ENCODE results near the gene PRAMEF20.
"Not testable (repeated sequence)": the region's sequence is repeated elsewhere in the genome, so short reads cannot be mapped to it uniquely, and the experiment has no call there.

Gene PRAMEF20

GRCh38 chr1:13410150-13410549, at the start of gene PRAMEF20:
PRAMEF20 (plus strand) TSS chr1:13410450; CDS start chr1:13416355, 5,905 bp downstream.
- H3K27ac Mint-ChIP-seq; H3K9me3 Mint-ChIP-seq; H3K36me3 Mint-ChIP-seq (ENCODE audit: low read depth); H3K4me1 Mint-ChIP-seq (ENCODE audit: low read depth); H3K27me3 Mint-ChIP-seq (ENCODE audit: low read depth); H3K4me3 Mint-ChIP-seq: not testable (repeated sequence)

GRCh38 chr1:13362364-13362763, 47.9 kb upstream of the PRAMEF20 start:
- H3K9me3 Mint-ChIP-seq; H3K4me3 Mint-ChIP-seq; H3K27me3 Mint-ChIP-seq (ENCODE audit: low read depth); H3K36me3 Mint-ChIP-seq (ENCODE audit: low read depth); H3K4me1 Mint-ChIP-seq (ENCODE audit: low read depth); H3K27ac Mint-ChIP-seq: not testable (repeated sequence)

GRCh38 chr1:13364928-13365327, 45.3 kb upstream of the PRAMEF20 start:
- not testable (repeated sequence) for H3K27me3 Mint-ChIP-seq (ENCODE audit: low read depth); H3K27ac Mint-ChIP-seq; H3K9me3 Mint-ChIP-seq; H3K4me1 Mint-ChIP-seq (ENCODE audit: low read depth); H3K4me3 Mint-ChIP-seq; H3K36me3 Mint-ChIP-seq (ENCODE audit: low read depth)

GRCh38 chr1:13366536-13366935, 43.7 kb upstream of the PRAMEF20 start:
- H3K9me3 Mint-ChIP-seq; H3K4me3 Mint-ChIP-seq; H3K27me3 Mint-ChIP-seq (ENCODE audit: low read depth); H3K36me3 Mint-ChIP-seq (ENCODE audit: low read depth); H3K27ac Mint-ChIP-seq; H3K4me1 Mint-ChIP-seq (ENCODE audit: low read depth): not testable (repeated sequence)

- not testable (repeated sequence) for H3K4me3 Mint-ChIP-seq; H3K4me1 Mint-ChIP-seq (ENCODE audit: low read depth); H3K9me3 Mint-ChIP-seq; H3K27ac Mint-ChIP-seq; H3K27me3 Mint-ChIP-seq (ENCODE audit: low read depth); H3K36me3 Mint-ChIP-seq (ENCODE audit: low read depth)
Measured at GRCh38 chr1:13368544-13368943, 41.7 kb upstream of the PRAMEF20 start.

GRCh38 chr1:13378983-13379382, 31.3 kb upstream of the PRAMEF20 start:
- not testable (repeated sequence) for H3K36me3 Mint-ChIP-seq (ENCODE audit: low read depth); H3K9me3 Mint-ChIP-seq; H3K4me1 Mint-ChIP-seq (ENCODE audit: low read depth); H3K4me3 Mint-ChIP-seq; H3K27ac Mint-ChIP-seq; H3K27me3 Mint-ChIP-seq (ENCODE audit: low read depth)

- H3K4me3 Mint-ChIP-seq; H3K4me1 Mint-ChIP-seq (ENCODE audit: low read depth); H3K36me3 Mint-ChIP-seq (ENCODE audit: low read depth); H3K27ac Mint-ChIP-seq; H3K27me3 Mint-ChIP-seq (ENCODE audit: low read depth); H3K9me3 Mint-ChIP-seq: not testable (repeated sequence)
Measured at GRCh38 chr1:13380380-13380779, 29.9 kb upstream of the PRAMEF20 start.

- H3K27ac Mint-ChIP-seq; H3K27me3 Mint-ChIP-seq (ENCODE audit: low read depth); H3K4me1 Mint-ChIP-seq (ENCODE audit: low read depth); H3K36me3 Mint-ChIP-seq (ENCODE audit: low read depth); H3K9me3 Mint-ChIP-seq; H3K4me3 Mint-ChIP-seq: not testable (repeated sequence)
Measured at GRCh38 chr1:13389332-13389731, 20.9 kb upstream of the PRAMEF20 start, which contains the start of gene PRAMEF17. PRAMEF17 (plus strand) TSS chr1:13389632; CDS start chr1:13389658, 26 bp downstream.

GRCh38 chr1:13393004-13393403, 17.2 kb upstream of the PRAMEF20 start:
- not testable (repeated sequence) for H3K9me3 Mint-ChIP-seq; H3K4me1 Mint-ChIP-seq (ENCODE audit: low read depth); H3K27me3 Mint-ChIP-seq (ENCODE audit: low read depth); H3K36me3 Mint-ChIP-seq (ENCODE audit: low read depth); H3K4me3 Mint-ChIP-seq; H3K27ac Mint-ChIP-seq

GRCh38 chr1:13394761-13395160, 15.5 kb upstream of the PRAMEF20 start:
- not testable (repeated sequence) for H3K4me1 Mint-ChIP-seq (ENCODE audit: low read depth); H3K9me3 Mint-ChIP-seq; H3K4me3 Mint-ChIP-seq; H3K36me3 Mint-ChIP-seq (ENCODE audit: low read depth); H3K27me3 Mint-ChIP-seq (ENCODE audit: low read depth); H3K27ac Mint-ChIP-seq

GRCh38 chr1:13395311-13395710, 14.9 kb upstream of the PRAMEF20 start:
- not testable (repeated sequence) for H3K4me3 Mint-ChIP-seq; H3K9me3 Mint-ChIP-seq; H3K36me3 Mint-ChIP-seq (ENCODE audit: low read depth); H3K27ac Mint-ChIP-seq; H3K27me3 Mint-ChIP-seq (ENCODE audit: low read depth); H3K4me1 Mint-ChIP-seq (ENCODE audit: low read depth)

GRCh38 chr1:13407811-13408210, 2.4 kb upstream of the PRAMEF20 start:
- H3K9me3 Mint-ChIP-seq: no peaks in the 10 kb centered on the region
- H3K27ac Mint-ChIP-seq: no peak overlapping the region
- no peaks in the 10 kb centered on the region for H3K4me1 Mint-ChIP-seq (ENCODE audit: low read depth)
- no peak overlapping the region for H3K4me3 Mint-ChIP-seq
- no peaks in the 10 kb centered on the region for H3K36me3 Mint-ChIP-seq (ENCODE audit: low read depth)
- H3K27me3 Mint-ChIP-seq (ENCODE audit: low read depth): no peaks in the 10 kb centered on the region

GRCh38 chr1:13430495-13430894, 20.2 kb downstream of the PRAMEF20 start:
- no peaks in the 10 kb centered on the region for H3K4me1 Mint-ChIP-seq (ENCODE audit: low read depth)
- H3K27me3 Mint-ChIP-seq (ENCODE audit: low read depth): no peaks in the 10 kb centered on the region
- H3K4me3 Mint-ChIP-seq: no peak overlapping the region
- no peak overlapping the region for H3K27ac Mint-ChIP-seq
- H3K36me3 Mint-ChIP-seq (ENCODE audit: low read depth): no peaks in the 10 kb centered on the region
- no peaks in the 10 kb centered on the region for H3K9me3 Mint-ChIP-seq

- Mint-ChIP-seq H3K4me3 (no peak overlapping the region), H3K27me3 (ENCODE audit: low read depth) (no peaks in the 10 kb centered on the region), H3K9me3 (no peaks in the 10 kb centered on the region), H3K4me1 (ENCODE audit: low read depth) (no peaks in the 10 kb centered on the region), H3K36me3 (ENCODE audit: low read depth) (no peaks in the 10 kb centered on the region), H3K27ac (no peak overlapping the region)
Measured at GRCh38 chr1:13432251-13432650, 22.0 kb downstream of the PRAMEF20 start.

- H3K4me3 Mint-ChIP-seq; H3K36me3 Mint-ChIP-seq (ENCODE audit: low read depth); H3K9me3 Mint-ChIP-seq; H3K27ac Mint-ChIP-seq; H3K27me3 Mint-ChIP-seq (ENCODE audit: low read depth); H3K4me1 Mint-ChIP-seq (ENCODE audit: low read depth): not testable (repeated sequence)
Measured at GRCh38 chr1:13433694-13434358, 23.6 kb downstream of the PRAMEF20 start.

GRCh38 chr1:13435458-13435857, 25.2 kb downstream of the PRAMEF20 start:
- H3K4me1 Mint-ChIP-seq (ENCODE audit: low read depth): no peaks in the 10 kb centered on the region
- no peaks in the 10 kb centered on the region for H3K27me3 Mint-ChIP-seq (ENCODE audit: low read depth)
- no peaks in the 10 kb centered on the region for H3K36me3 Mint-ChIP-seq (ENCODE audit: low read depth)
- no peak overlapping the region for H3K4me3 Mint-ChIP-seq
- H3K9me3 Mint-ChIP-seq: no peaks in the 10 kb centered on the region
- H3K27ac Mint-ChIP-seq: no peak overlapping the region

Measured in T-helper 1 cell treated with Interleukin-12 subunit alpha and Interleukin-12 subunit beta and Interleukin-4 antibody, amounts not matched to agents 30 μg/mL and 1 μg/mL, for 36 hours (primary cell).